ENCODE data around the gene VASH1. TPM values are rescaled to one million over a fixed set of nuclear protein-coding genes. Genes with fewer than 3 reads are reported as not detected.

The VASH1 gene
- total RNA-seq, 4 donors from 2014 or later: 5.6 to 17.5 (median 9.2) TPM

DNA sequence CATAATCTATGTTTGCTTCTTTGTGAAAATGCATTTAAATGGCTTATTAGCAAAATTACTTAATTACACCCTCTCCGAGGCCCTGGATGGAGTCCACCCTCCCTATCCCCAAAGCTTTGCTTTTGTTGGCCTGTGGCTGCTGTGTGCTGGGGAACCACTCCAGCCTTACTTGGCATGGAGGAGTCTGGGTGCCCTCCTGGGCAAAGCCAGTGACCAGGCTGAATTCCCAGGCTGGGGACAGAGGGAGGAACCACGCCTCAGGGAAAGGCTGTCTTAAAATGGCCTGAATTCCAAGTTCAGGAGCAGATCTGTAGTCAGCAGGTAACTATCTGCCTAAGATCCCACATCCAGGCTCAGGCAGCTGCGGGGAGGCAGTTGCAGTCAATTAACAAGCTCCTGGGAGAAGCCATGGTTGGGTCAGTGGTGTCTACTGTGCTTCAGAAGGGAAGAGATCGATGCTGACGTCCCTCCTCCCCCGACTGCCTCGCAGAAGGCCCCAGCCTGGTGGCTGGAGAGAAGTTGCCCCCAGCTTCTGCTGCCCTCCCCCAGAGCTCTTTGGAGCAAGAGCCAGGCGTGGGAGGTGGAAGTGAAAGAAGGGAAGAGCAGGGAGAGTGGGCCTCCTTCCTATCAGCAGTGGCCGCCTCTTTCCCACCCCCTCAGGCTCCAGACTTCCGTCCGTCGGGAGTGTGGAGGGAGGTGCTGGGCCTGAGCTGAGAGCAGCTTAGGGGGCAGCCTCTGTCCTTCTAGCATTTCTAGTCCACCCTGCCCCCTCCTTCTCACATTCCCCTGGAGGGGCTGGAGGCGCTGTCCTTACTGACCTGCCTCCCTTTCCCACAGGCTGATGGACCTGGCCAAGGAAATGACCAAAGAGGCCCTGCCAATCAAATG lies 11.3 kb downstream of the VASH1 start:
- intact Hi-C loops (cut with DNase I): no loop called here
- H3K36me3 ChIP-seq: peaks cover 0 to 23% (median 22%) of the 10 kb centered on the region in 4 donors
- no peak for TF ChIP-seq POLR2A (IDR thresholded peaks at IDR 0.05; ENCODE audit: low read depth)
- TF ChIP-seq, protein P1, sequence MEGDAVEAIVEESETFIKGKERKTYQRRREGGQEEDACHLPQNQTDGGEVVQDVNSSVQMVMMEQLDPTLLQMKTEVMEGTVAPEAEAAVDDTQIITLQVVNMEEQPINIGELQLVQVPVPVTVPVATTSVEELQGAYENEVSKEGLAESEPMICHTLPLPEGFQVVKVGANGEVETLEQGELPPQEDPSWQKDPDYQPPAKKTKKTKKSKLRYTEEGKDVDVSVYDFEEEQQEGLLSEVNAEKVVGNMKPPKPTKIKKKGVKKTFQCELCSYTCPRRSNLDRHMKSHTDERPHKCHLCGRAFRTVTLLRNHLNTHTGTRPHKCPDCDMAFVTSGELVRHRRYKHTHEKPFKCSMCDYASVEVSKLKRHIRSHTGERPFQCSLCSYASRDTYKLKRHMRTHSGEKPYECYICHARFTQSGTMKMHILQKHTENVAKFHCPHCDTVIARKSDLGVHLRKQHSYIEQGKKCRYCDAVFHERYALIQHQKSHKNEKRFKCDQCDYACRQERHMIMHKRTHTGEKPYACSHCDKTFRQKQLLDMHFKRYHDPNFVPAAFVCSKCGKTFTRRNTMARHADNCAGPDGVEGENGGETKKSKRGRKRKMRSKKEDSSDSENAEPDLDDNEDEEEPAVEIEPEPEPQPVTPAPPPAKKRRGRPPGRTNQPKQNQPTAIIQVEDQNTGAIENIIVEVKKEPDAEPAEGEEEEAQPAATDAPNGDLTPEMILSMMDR (IDR thresholded peaks at IDR 0.05): no peak
- no peak for TF ChIP-seq POLR2AphosphoS5 (IDR thresholded peaks at IDR 0.05)
- no peak for TF ChIP-seq EP300 (IDR thresholded peaks at IDR 0.05)
- no peaks in the 10 kb centered on the region for H3K9me3 ChIP-seq
- no peak for DNase-seq (ENCODE audit: extremely low spot score)
- no peak overlapping the region for H3K4me3 ChIP-seq
- H3K4me1 ChIP-seq: peaks cover 34 to 59% (median 42%) of the 10 kb centered on the region in 4 donors
- peak overlapping the region; percentile 55 to 80 (median 71) for H3K27ac ChIP-seq (replicated peaks in 1 of 4)
- H3K27me3 ChIP-seq: no peaks in the 10 kb centered on the region
- 44% methylated on average over 13 of the region's 13 CpGs for WGBS

DNA sequence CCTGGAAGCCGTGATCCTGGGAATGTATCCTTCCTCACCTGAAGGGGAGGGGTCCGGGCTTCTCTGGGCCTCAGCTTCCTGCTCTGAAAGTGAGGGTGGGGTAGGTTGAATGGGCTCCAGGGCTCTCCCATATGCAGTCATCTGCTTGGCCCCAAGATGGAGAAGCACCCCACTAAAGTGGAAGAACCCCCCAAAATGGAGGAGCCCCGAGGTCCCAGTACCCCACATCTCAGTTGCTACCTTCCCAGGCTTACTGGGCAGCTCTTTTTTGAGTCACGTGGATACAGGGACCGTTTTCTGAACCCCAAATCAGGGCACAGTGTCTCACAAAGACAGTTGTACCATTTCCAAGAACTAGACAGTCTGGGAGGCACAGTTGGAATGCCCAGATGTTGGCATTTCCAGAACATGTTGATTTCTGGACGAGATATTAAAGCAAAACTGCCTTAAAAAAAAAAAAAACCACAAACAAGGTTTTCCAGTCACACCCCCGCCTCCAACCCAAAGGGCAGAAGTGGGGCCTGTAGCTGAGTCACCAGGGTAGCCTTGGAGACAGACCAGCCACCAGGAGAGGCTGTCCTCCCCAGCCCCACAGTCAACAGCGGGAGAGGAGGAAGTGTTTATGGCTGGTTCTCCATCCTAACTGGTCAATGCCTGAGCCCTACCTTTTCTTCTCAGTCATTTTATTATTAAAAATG lies 12.1 kb downstream of the VASH1 start:
- intact Hi-C loops (cut with DNase I): no loop called here
- no peak for DNase-seq (ENCODE audit: extremely low spot score)
- WGBS: 64% methylated on average over 7 of the region's 8 CpGs
- H3K4me3 ChIP-seq: no peak overlapping the region
- H3K9me3 ChIP-seq: no peaks in the 10 kb centered on the region
- H3K36me3 ChIP-seq: peaks cover 0 to 30% (median 29%) of the 10 kb centered on the region in 4 donors
- peak overlapping the region; percentile 55 to 80 (median 71) for H3K27ac ChIP-seq (replicated peaks in 1 of 4)
- H3K27me3 ChIP-seq: no peaks in the 10 kb centered on the region
- TF ChIP-seq POLR2AphosphoS5 (IDR thresholded peaks at IDR 0.05): no peak
- no peak for TF ChIP-seq EP300 (IDR thresholded peaks at IDR 0.05)
- TF ChIP-seq, protein P1 (IDR thresholded peaks at IDR 0.05): no peak
- no peak for TF ChIP-seq POLR2A (IDR thresholded peaks at IDR 0.05; ENCODE audit: low read depth)
- H3K4me1 ChIP-seq: peaks cover 26 to 51% (median 37%) of the 10 kb centered on the region in 4 donors

DNA sequence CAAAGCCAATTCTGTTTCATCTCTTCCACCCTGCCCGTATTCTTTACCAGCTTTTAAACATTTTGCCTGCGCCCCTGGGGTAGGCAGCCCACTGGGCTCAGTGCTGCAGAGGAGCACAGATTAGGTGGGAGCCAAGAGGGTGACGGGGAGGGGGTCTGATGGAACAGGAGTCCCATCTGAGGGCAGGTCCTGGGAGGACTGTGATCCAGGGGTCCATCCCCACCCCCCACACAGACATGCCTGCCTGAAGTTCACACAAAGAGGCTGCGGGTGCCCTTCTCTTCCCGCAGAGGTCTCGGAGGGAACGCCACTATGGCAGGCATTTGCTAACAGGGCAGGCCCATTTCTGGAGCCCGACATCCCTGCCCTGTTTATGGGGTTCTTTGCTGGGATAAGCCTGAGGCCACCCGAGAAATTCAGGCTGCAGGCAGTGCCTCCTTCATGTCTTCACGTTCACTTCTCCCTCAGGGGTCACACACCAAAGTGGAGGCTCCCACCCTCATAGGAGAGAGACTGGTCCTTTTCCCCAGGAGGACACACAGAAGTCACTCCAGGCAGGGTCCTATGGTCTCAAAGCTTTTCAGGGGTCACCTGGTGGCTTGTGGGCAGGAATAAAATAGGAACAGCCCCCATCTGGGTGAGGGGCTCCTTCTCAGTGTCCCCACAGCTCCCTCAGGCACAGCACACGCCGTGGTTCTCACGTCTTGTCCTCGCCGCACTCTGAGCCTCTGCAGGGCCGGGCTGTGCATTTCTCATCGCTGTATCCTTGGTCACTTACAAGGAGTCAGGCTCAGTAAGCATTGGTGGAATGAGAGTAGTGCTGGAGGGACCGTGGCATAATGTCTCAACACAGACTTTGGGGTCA lies 12.9 kb downstream of the VASH1 start:
- Histone ChIP-seq H3K9me3 (no peaks in the 10 kb centered on the region), H3K27me3 (no peaks in the 10 kb centered on the region), H3K36me3 (peaks cover 0 to 39% (median 35%) of the 10 kb centered on the region in 4 donors), H3K4me1 (peaks cover 20 to 43% (median 30%) of the 10 kb centered on the region in 4 donors), H3K4me3 (no peak overlapping the region), H3K27ac (replicated peaks in 1 of 4) (peak overlapping the region in 3 of 4 donors; percentile 14 to 80 (median 78))
- intact Hi-C loops (cut with DNase I): no loop called here
- no peak for DNase-seq (ENCODE audit: extremely low spot score)
- no peak for TF ChIP-seq POLR2AphosphoS5 (IDR thresholded peaks at IDR 0.05)
- TF ChIP-seq POLR2A (IDR thresholded peaks at IDR 0.05; ENCODE audit: low read depth): no peak
- TF ChIP-seq, protein P1 (IDR thresholded peaks at IDR 0.05): no peak
- no peak for TF ChIP-seq EP300 (IDR thresholded peaks at IDR 0.05)
- 95% methylated on average over 14 of the region's 18 CpGs for WGBS

DNA sequence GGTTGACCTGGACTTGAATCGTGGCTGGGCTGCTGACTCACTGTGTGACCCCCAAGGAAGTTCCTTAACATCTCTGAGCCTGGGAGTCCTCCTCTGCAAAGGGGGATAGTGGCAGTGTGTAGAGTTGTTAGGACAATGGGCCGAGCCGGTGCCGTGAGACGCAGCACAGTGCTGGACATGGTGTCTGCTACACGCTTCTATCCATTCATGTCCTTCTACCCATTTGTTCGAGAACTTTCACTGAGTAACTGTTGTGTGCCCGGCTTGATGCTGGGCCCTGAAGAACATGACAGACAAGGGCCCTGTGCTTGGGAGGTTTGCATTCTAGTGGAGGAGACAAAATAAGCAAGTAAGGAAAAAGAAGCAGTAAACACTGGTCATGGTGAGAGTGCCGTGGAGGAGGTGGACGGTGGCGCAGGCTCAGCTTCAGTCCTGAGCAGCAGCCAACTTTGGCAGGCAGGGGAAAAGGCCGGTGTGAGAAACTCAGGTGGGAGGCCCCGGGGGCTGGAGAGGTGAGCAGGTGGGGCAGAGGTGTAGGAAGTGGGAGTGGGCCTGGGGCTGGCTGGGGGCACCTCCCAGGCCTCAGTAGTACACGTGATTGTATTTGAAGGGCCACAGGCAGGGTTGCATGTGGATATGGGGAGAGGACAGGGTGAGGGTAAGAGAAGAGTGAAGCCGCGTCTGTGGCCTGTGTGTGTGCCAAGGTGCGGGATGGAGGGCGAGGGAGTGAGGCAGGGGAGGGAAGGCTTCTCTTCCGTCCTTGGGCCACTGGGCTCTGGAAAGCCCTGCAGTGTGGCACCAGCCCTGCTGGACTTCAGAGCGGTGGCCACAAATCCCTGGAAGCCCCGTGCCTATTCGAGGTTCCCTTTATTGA lies 13.8 kb downstream of the VASH1 start:
- no peak for DNase-seq (ENCODE audit: extremely low spot score)
- no peak overlapping the region for H3K27ac ChIP-seq (replicated peaks in 1 of 4)

More for the DNA sequence above, 13.8 kb downstream of the VASH1 start:
- Histone ChIP-seq H3K4me3 (no peak overlapping the region), H3K4me1 (peaks cover 20 to 35% (median 29%) of the 10 kb centered on the region in 4 donors), H3K27me3 (no peaks in the 10 kb centered on the region), H3K36me3 (peaks cover 0 to 43% (median 39%) of the 10 kb centered on the region in 4 donors), H3K9me3 (no peaks in the 10 kb centered on the region)
- 91% methylated on average over 22 of the region's 22 CpGs for WGBS
- intact Hi-C loops (cut with DNase I): no loop called here
- TF ChIP-seq, protein P1 (IDR thresholded peaks at IDR 0.05): no peak
- no peak for TF ChIP-seq POLR2A (IDR thresholded peaks at IDR 0.05; ENCODE audit: low read depth)
- TF ChIP-seq POLR2AphosphoS5 (IDR thresholded peaks at IDR 0.05): no peak
- TF ChIP-seq EP300 (IDR thresholded peaks at IDR 0.05): no peak

All from esophagus muscularis mucosa (tissue), 4 donors.